Uterus (tissue), 4 donors: ENCODE data around the gene NOSTRIN. TPM values are rescaled to one million over a fixed set of nuclear protein-coding genes. Genes with fewer than 3 reads are reported as not detected.

Source experiments
- DNase-seq, 2 donors: peaks; one replicate each; pipeline ENCODE4 v3.0.0-alpha.2; 2019 to 2020
- H3K27ac ChIP-seq, 2 donors: fragments of 200-600 bp; sonication (generic); 1 replicate in 1 of 2; 2 replicates in 1 of 2; pipeline ENCODE4 v1.5.1; 2016 to 2018
- H3K27me3 ChIP-seq, 2 donors: fragments of 200-600 bp; sonication (generic); one replicate each; pipeline ENCODE4 v1.5.1; 2018 to 2019; ENCODE audit warnings: control low read depth in 1 of 2
- H3K36me3 ChIP-seq, 2 donors: fragments of 200-600 bp; sonication (generic); one replicate each; pipeline ENCODE4 v1.5.1; 2019; ENCODE audit warnings: control low read depth in 1 of 2
- H3K4me1 ChIP-seq, 2 donors: fragments of 200-600 bp; sonication (generic); one replicate each; pipeline ENCODE4 v1.5.1; 2018 to 2019; ENCODE audit warnings: control low read depth in 1 of 2
- H3K4me3 ChIP-seq, 2 donors: fragments of 200-600 bp; sonication (generic); 1 replicate in 1 of 2; 2 replicates in 1 of 2; pipeline ENCODE4 v1.5.1; 2018 to 2019; ENCODE audit warnings: mild to moderate bottlenecking in 1 of 2
- H3K9me3 ChIP-seq, 2 donors: fragments of 200-600 bp; sonication (generic); one replicate each; pipeline ENCODE4 v1.5.1; 2019; ENCODE audit warnings: control low read depth in 1 of 2
- POLR2A ChIP-seq, 2 donors: fragments of 450-650 bp; IDR thresholded peaks; one replicate each; pipeline ENCODE4 v1.6.1; 2016; ENCODE audit warnings: antibody characterized with exemption in 2 of 2, mild to moderate bottlenecking in 1 of 2, moderate library complexity in 1 of 2
- intact Hi-C: fragments of 100-400 bp; cut with DNase I; formaldehyde crosslinking; loops from one replicate; pipeline ENCODE4 v1.15.1; 2023; ENCODE audit warnings: low total_unique reads
- total RNA-seq, 4 donors: library from RNA; depleted of rRNA in 3 of 4; stranded (reverse); fragments of >200 nt in 3 of 4; gene quantifications; one replicate each; pipeline versions ENCODE4 v1.1.0 to v1.2.4, GENCODE V29; 2014 to 2023
- TF ChIP-seq, protein P1 (sequence below), 4 experiments: fragments of 200-600 bp in 2 of 4; fragments of 450-650 bp in 2 of 4; sonication (generic) in 2 of 4; IDR thresholded peaks; one replicate each; pipeline ENCODE4 v1.5.1; 2016 to 2019; ENCODE audit warnings: antibody characterized with exemption in 4 of 4, mild to moderate bottlenecking in 2 of 4, moderate library complexity in 1 of 4
- donor health status: DM: yes; HTN: yes; CAD: no.

The NOSTRIN gene
- total RNA-seq, 4 donors from 2014 or later, result 27.5 to 192 (median 147) TPM

- no peaks in the 10 kb centered on the region for H3K4me1 ChIP-seq
- H3K27ac ChIP-seq, result peak overlapping the region in 1 of 2 donors; percentile 29
- no peaks in the 10 kb centered on the region for H3K27me3 ChIP-seq
- no peaks in the 10 kb centered on the region for H3K9me3 ChIP-seq
- TF ChIP-seq, protein P1, sequence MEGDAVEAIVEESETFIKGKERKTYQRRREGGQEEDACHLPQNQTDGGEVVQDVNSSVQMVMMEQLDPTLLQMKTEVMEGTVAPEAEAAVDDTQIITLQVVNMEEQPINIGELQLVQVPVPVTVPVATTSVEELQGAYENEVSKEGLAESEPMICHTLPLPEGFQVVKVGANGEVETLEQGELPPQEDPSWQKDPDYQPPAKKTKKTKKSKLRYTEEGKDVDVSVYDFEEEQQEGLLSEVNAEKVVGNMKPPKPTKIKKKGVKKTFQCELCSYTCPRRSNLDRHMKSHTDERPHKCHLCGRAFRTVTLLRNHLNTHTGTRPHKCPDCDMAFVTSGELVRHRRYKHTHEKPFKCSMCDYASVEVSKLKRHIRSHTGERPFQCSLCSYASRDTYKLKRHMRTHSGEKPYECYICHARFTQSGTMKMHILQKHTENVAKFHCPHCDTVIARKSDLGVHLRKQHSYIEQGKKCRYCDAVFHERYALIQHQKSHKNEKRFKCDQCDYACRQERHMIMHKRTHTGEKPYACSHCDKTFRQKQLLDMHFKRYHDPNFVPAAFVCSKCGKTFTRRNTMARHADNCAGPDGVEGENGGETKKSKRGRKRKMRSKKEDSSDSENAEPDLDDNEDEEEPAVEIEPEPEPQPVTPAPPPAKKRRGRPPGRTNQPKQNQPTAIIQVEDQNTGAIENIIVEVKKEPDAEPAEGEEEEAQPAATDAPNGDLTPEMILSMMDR (IDR thresholded peaks at IDR 0.05), result no peak
- no peak for TF ChIP-seq POLR2A (IDR thresholded peaks at IDR 0.05)
- intact Hi-C loops, result no loop called here
- peak in 1 of 2 donors; percentile 49 for DNase-seq
- no peaks in the 10 kb centered on the region for H3K36me3 ChIP-seq
- no peak overlapping the region for H3K4me3 ChIP-seq
These were observed 5.7 kb upstream of the NOSTRIN start for GRCh38 chr2:168796583-168797285.

- Histone ChIP-seq H3K27ac (no peak overlapping the region), H3K4me3 (no peak overlapping the region), H3K4me1 (no peaks in the 10 kb centered on the region), H3K27me3 (no peaks in the 10 kb centered on the region), H3K9me3 (no peaks in the 10 kb centered on the region), H3K36me3 (no peaks in the 10 kb centered on the region)
- intact Hi-C loops, result no loop called here
- DNase-seq, result no peak
- no peak for TF ChIP-seq POLR2A (IDR thresholded peaks at IDR 0.05)
- TF ChIP-seq, protein P1 (IDR thresholded peaks at IDR 0.05), result no peak
These were observed 5.2 kb upstream of the NOSTRIN start for GRCh38 chr2:168797286-168797655.

- Histone ChIP-seq H3K4me3 (no peak overlapping the region), H3K9me3 (no peaks in the 10 kb centered on the region), H3K4me1 (no peaks in the 10 kb centered on the region), H3K27ac (peak overlapping the region in 1 of 2 donors; percentile 20), H3K27me3 (no peaks in the 10 kb centered on the region), H3K36me3 (no peaks in the 10 kb centered on the region)
- intact Hi-C loops, result no loop called here
- DNase-seq, result no peak
- TF ChIP-seq POLR2A (IDR thresholded peaks at IDR 0.05), result no peak
- TF ChIP-seq, protein P1 (IDR thresholded peaks at IDR 0.05), result no peak
These were observed 4.2 kb upstream of the NOSTRIN start for GRCh38 chr2:168798076-168798887.

DNA sequence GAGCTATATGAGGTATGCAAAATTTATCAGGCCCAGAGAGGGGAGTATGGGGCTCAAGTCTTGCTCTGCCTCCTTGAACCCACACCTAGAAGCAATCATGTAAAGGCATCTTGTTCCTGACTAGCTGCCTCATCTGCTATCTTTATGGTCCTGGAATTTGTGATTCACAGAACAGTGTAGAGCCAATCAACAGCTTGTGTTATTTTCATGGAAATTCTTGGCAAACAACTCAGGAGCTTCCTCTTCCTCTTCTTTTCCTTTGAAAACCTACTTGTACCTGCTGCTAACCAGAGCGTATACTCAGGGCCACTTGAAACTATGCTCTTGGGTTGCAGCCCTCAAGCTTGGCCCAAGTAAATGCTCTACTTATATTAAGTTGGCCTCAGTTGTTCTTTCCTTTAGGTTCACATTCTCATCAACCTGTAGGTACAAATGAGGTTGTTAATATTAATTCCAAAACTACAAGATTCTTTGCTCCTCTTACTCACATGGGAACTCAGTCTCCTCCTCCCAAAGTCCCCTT is 3.5 kb upstream of the NOSTRIN start:
- intact Hi-C loops, result no loop called here
- TF ChIP-seq POLR2A (IDR thresholded peaks at IDR 0.05), result no peak
- TF ChIP-seq, protein P1 (IDR thresholded peaks at IDR 0.05), result no peak
- Histone ChIP-seq H3K4me3 (no peak overlapping the region), H3K36me3 (no peaks in the 10 kb centered on the region), H3K27me3 (no peaks in the 10 kb centered on the region), H3K4me1 (no peaks in the 10 kb centered on the region), H3K27ac (no peak overlapping the region), H3K9me3 (no peaks in the 10 kb centered on the region)
- no peak for DNase-seq

- no peak for DNase-seq
- intact Hi-C loops, result no loop called here
- Histone ChIP-seq H3K27ac (peak overlapping the region in 1 of 2 donors; percentile 15), H3K4me3 (no peak overlapping the region), H3K4me1 (no peaks in the 10 kb centered on the region), H3K27me3 (no peaks in the 10 kb centered on the region), H3K36me3 (no peaks in the 10 kb centered on the region), H3K9me3 (no peaks in the 10 kb centered on the region)
- TF ChIP-seq, protein P1 (IDR thresholded peaks at IDR 0.05), result no peak
- TF ChIP-seq POLR2A (IDR thresholded peaks at IDR 0.05), result no peak
These were observed 966 bp upstream of the NOSTRIN start for GRCh38 chr2:168801471-168801870.
